ENCODE results near the gene SMOC2. TPM values are rescaled to one million over a fixed set of nuclear protein-coding genes. Genes with fewer than 3 reads are reported as not detected.

The SMOC2 gene
- total RNA-seq, 1 experiment from 2014 or later: 2.1 TPM

DNA sequence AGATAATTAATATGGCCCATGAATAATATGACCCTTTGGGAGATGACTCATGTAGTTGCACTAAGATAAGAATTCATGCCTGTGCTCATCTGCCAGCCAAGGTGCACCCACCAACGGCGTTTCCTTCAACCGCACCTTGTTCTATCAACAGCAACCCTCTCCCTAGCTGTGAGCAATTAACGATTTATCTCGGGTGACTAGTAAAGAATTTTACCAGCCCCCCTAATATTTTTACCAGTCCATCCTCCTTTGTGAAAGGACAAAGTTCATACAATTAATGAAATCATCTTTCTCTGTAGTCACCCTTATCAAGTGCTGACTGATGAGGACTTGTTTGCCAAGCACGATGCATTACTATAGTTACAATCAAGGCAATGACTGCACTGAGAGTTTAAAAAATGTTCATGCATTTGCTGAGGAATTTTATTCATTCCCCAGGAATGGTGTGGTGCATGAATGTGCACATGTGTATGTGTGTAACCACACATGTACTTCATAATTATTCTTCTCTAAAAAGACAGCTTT lies 118.7 kb downstream of the SMOC2 start:
- Histone ChIP-seq H3K23ac (ENCODE audit: insufficient read length, low read depth, low read length) (no peak overlapping the region), H2BK5ac (ENCODE audit: insufficient read length, low read length) (no peak overlapping the region), H2BK15ac (ENCODE audit: low read depth, low read length) (no peak overlapping the region), H3K4me2 (ENCODE audit: insufficient read depth, insufficient read length, low read length) (no peak overlapping the region), H3K18ac (ENCODE audit: insufficient read length, low read depth, low read length) (no peak overlapping the region), H2BK20ac (ENCODE audit: low read depth, low read length, poor library complexity, severe bottlenecking) (no peak overlapping the region), H3K79me1 (ENCODE audit: insufficient read depth, low read depth, low read length, poor library complexity, severe bottlenecking) (no peaks in the 10 kb centered on the region), H3K56ac (ENCODE audit: insufficient read length, low read depth, low read length) (no peak overlapping the region), H2AK5ac (ENCODE audit: insufficient read length, low read length) (no peak overlapping the region), H4K20me1 (ENCODE audit: control insufficient read depth, insufficient read depth, insufficient read length) (no peaks in the 10 kb centered on the region), H3K23me2 (ENCODE audit: insufficient read length, low read depth, low read length, poor library complexity, severe bottlenecking) (peaks cover 3% of the 10 kb centered on the region), H3K14ac (ENCODE audit: insufficient read depth, low read length) (no peak overlapping the region), H3K79me2 (ENCODE audit: insufficient read depth, low read length) (no peaks in the 10 kb centered on the region), H4K8ac (replicated peaks; ENCODE audit: insufficient read length, low read depth, low read length) (no peak overlapping the region), H2BK12ac (ENCODE audit: insufficient read length, low read depth, low read length) (no peak overlapping the region), H3K4me1 (ENCODE audit: insufficient read depth, low read length) (no peaks in the 10 kb centered on the region), H2BK120ac (ENCODE audit: low read depth, low read length, poor library complexity, severe bottlenecking) (no peak overlapping the region), H2AFZ (ENCODE audit: low read length) (no peak overlapping the region), H3K27ac (ENCODE audit: insufficient read length, low read depth, low read length) (no peak overlapping the region), H3T11ph (ENCODE audit: low read length) (no peak overlapping the region), H3K27me3 (ENCODE audit: insufficient read depth, low read length) (no peaks in the 10 kb centered on the region; the same call in 1 of the 2 replicates), H4K5ac (ENCODE audit: insufficient read length, low read depth, low read length) (no peak overlapping the region), H3K9ac (ENCODE audit: extremely low read depth, insufficient read length, low read length) (no peak overlapping the region), H3K4ac (ENCODE audit: low read depth, low read length) (no peak overlapping the region), H3K9me3 (ENCODE audit: control insufficient read depth, low read depth, low read length) (no peaks in the 10 kb centered on the region), H4K91ac (ENCODE audit: insufficient read length, low read depth, low read length) (no peak overlapping the region)
- DNase-seq: no peak
- Mint-ChIP-seq H3K27me3 (ENCODE audit: low read depth) (peaks cover 15% of the 10 kb centered on the region), H3K36me3 (ENCODE audit: insufficient read depth in 1 of 3, low read depth in 3 of 3) (peaks cover 0 to 5% (median 0%) of the 10 kb centered on the region in 3 experiments; a peak in 1 of 7 replicates), H3K9me3 (peaks cover 2 to 6% of the 10 kb centered on the region in 2 experiments; a peak in 2 of 5 replicates), H3K27ac (no peak overlapping the region), H3K4me1 (peaks cover 8 to 17% of the 10 kb centered on the region in 2 experiments), H3K4me3 (no peak overlapping the region)
- no peak for TF ChIP-seq CTCF (conservative IDR thresholded peaks at IDR 0.05)
- WGBS (ENCODE audit: extremely low coverage, insufficient read length, low lambda C conversion rate): no CpG with 5 or more reads among the region's 6 CpGs
